HG03196 (cell line): ENCODE results near the gene PPP1R3E.
A peak's percentile ranks its signal among the peaks of the same experiment; 100 is the strongest.
"Not testable (repeated sequence)": the region's sequence is repeated elsewhere in the genome, so short reads cannot be mapped to it uniquely, and the experiment has no call there.

Source experiments
- ATAC-seq: cut with Tn5 transposase; IDR thresholded peaks from one replicate; pipeline ENCODE4 v1.9.1; 2021; ENCODE audit not compliant: unreplicated experiment

PPP1R3E gene, protein sequence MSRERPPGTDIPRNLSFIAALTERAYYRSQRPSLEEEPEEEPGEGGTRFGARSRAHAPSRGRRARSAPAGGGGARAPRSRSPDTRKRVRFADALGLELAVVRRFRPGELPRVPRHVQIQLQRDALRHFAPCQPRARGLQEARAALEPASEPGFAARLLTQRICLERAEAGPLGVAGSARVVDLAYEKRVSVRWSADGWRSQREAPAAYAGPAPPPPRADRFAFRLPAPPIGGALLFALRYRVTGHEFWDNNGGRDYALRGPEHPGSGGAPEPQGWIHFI

DNA sequence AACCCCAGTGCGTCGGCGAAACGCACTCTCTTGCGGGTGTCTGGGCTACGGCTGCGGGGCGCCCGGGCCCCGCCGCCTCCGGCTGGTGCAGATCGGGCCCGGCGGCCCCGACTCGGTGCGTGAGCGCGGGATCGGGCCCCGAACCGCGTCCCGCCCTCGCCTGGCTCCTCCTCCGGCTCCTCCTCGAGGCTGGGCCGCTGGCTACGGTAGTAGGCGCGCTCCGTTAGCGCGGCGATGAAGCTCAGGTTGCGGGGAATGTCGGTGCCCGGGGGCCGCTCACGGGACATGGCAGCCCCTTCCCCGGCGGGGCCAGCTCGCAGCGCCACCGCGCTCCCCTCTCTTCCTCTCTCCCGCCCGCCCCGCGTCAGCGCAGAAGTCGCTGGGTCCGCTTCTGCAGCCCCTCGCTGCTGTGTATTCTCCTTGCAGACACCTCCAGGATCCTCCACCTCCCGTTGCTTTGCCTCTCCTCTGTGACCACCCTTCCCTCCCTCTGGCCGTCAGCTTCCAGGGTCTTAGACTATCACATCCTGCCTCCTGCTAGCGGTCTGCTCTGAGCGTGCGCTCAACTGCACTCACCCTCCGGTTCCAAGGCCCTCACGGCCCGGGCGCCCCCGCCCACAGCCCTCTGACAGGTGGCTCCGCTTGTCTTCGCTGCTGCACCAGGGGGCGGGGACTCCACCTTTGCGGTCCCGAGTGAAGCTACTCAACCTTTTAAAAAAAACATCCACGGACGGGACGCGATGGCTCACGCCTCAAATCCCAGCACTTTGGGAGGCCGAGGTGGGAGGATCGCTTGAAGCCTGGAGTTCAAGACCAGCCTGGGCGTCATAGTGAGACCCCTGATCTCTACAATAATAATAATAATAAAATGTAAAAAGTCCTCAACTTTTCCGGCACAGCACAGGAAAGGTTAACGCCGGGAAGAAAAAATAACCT is at the start of gene PPP1R3E:
Gene PPP1R3E, minus strand, starts transcription at position 570 of the 936 bp plus-strand sequence. Its CDS starts 283 bp downstream, at position 287.
- ATAC-seq, result peak; percentile 26

- no peak for ATAC-seq
Measured at GRCh38 chr14:23351681-23352505, 49.2 kb upstream of the PPP1R3E start.

DNA sequence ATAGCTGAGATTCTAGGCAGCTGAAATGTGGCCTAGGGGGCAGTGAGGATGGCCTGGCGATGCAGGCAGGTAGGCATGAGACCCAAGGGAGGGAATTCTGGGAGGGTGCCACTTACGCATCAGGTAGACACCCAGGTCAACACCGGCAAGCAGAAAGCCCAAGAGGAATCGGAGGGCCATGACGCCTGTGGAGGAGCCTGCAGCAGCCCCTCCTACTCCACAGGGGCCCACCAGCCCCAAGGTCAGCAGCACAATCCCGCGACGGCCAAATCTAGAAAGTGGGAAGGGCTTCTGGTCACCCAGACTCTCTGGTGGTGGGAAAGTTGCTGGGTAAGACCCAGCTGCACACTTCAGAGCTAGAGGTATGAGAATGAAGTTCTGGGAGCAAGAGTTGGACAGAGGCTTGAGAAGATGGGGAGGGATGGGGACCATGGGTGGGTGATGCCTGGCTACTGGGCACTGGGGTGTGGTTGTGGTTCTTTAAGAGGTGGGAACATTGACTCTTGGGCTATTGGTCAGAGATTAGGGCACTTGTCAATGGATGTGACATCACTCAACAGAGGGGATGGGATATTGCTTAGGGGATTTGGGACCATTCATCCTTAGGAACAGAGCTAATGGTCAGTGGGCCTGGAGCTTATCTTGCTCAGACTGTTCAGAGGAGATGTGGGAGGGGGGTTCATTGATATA is 46.6 kb upstream of the PPP1R3E start:
- no peak for ATAC-seq

DNA sequence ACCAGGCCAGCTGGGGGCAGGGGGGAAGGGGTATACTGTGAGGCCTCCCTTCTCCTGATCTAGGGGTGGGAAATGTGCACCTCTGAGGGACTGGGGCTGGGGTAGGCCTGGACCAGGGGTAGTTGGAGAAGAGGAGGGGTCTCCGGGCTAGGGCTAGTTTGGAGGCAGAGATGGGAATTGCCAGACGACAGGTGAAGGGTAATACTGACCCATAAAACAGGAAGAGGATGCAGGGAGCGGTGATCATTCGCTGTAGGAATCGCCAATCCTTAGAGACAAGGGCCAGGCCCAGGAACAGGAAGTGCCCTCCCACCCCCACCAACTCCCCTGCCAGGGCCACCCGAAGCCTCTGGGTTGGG is 45.6 kb upstream of the PPP1R3E start:
- no peak for ATAC-seq

GRCh38 chr14:23347406-23348296 is 45.0 kb upstream of the PPP1R3E start:
- no peak for ATAC-seq

- no peak for ATAC-seq
Measured at GRCh38 chr14:23346693-23347405, 44.2 kb upstream of the PPP1R3E start.

GRCh38 chr14:23345987-23346692 is 43.5 kb upstream of the PPP1R3E start:
- no peak for ATAC-seq

GRCh38 chr14:23344481-23344880 is 41.8 kb upstream of the PPP1R3E start:
- no peak for ATAC-seq

DNA sequence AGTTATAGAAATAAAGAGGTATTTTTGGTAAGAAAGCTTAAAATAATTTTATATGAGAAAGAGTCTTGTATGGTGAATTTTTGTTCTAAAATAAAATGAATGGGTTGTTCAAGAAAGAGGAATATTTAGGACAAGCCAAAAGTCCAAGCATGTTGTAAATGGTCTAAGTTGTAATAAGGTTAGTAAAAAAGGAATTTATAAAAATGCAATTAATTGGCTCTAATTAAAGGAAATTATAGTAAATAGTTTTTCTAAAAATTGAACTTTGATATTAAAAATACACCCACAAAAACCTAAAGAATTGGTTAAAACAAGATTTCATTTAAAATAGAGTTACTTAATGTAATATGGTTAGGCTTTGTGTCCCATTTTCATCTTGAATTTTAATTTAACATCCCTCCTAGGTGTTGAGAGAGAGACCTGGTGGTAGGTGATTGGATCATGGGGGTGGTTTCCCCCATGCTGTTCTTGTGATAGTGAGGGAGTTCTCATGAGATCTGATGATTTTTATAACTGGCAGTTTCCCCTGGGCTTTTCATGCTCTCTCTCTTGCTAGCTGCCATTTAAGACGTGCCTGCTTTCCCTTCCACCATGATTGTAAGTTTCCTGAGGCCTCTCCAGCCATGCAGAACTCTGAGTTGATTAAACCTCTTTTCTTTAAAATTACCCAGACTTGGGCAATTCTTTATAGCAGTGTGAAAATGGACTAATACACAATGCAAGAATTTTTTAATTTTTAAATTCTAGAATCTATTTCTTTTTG is 37.0 kb upstream of the PPP1R3E start:
- no peak for ATAC-seq

DNA sequence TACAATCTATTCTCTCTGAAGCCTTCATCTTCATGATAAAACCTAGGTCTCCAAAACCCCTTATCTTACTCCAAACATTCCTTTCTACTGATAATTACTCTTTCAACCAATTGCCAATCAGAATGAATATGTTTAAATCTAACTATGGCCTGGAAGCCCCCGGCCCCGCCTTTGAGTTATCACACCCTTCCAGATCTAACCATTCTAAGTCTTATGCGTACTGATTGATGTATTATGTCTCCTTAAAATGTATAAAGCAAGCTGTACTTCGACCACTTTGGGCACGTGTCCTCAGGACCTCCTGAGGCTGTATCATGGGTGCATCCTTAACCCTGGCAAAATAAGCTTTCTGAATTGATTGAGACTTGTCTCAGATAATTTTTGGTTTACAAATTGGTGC is 33.0 kb upstream of the PPP1R3E start:
- no peak for ATAC-seq

DNA sequence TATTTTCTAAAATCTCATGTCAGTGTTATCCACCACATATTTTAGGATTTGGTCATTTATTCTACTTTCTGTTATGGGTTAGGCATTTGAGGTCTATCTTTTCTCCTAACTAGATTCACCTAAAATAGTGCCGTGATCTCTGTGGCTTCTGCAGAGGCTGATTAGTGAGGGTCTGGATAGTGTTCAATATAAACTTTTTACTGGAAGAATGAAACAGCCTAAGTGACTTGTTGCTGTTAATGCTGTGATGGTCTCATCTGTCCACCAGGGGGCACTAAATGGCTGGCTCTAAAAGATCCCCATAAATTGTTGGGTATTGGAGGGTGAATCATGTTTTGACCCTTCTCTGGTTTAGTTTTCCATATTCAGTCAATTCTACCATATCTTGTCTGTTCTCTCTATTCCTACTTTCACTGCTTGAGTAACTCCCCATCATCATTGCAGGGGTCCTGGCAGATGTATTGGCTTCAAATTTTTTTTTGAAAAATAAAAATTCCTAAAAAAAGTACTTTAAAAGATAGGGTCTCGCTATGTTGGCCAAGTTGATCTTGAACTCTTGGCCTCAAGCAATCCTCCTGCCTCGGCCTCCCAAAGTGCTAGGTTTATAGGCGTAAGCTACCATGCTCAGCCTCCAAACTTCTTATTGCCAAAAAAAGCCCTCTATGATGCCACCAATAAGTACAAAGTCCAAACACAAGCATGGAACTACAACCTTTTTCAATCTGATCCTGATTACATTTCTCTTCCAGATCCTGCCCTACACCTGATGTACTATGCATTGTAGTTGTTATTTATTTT is 25.5 kb upstream of the PPP1R3E start:
- ATAC-seq, result no peak

GRCh38 chr14:23326491-23327332 is 24.1 kb upstream of the PPP1R3E start:
- ATAC-seq, result no peak

DNA sequence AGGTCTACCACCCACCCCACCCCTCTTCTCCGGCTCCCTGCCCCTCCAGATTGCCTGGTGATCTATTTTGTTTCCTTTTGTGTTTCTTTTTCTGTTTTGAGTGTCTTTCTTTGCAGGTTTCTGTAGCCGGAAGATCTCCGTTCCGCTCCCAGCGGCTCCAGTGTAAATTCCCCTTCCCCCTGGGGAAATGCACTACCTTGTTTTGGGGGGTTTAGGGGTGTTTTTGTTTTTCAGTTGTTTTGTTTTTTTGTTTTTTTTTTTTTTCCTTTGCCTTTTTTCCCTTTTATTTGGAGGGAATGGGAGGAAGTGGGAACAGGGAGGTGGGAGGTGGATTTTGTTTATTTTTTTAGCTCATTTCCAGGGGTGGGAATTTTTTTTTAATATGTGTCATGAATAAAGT is 23.1 kb upstream of the PPP1R3E start:
- ATAC-seq, result not testable (repeated sequence)

DNA sequence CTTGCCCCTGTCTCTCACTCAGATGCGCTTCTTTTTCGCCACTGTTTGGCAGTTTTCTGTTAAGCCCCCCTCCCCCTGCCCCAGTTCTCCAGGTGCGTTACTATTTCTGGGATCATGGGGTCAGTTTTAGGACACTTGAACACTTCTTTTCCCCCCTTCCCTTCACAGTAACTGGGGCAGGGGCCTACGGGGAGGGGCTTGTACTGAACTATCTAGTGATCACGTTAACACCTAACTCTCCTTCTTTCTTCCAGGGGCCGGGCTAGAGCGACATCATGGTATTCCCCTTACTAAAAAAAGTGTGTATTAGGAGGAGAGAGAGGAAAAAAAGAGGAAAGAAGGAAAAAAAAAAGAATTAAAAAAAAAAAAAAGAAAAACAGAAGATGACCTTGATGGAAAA is 22.3 kb upstream of the PPP1R3E start:
- no peak for ATAC-seq

- ATAC-seq, result no peak
Measured at GRCh38 chr14:23324455-23324846, 21.8 kb upstream of the PPP1R3E start.

- ATAC-seq, result no peak
Measured at GRCh38 chr14:23323838-23324454, 21.3 kb upstream of the PPP1R3E start.
